Bronchial epithelial cell (primary cell): ENCODE data around the gene NFS1. TPM values are rescaled to one million over a fixed set of nuclear protein-coding genes. Genes with fewer than 3 reads are reported as not detected.
"Not testable (repeated sequence)": the region's sequence is repeated elsewhere in the genome, so short reads cannot be mapped to it uniquely, and the experiment has no call there.

Source experiments
- DNase-seq: peaks from one replicate; pipeline ENCODE4 v3.0.0-alpha.2; 2010; ENCODE audit warnings: low read depth
- FAIRE-seq: peaks from 2 replicates; lab custom pipeline; 2011; peaks lifted over from hg19 to GRCh38; lab: Jason Lieb, UNC
- H3K27me3 ChIP-seq: 2 replicates; pipeline ENCODE4 v1.5.1; 2011; ENCODE audit warnings: low read length; ENCODE audit not compliant: control insufficient read depth, insufficient read depth
- H3K36me3 ChIP-seq: 2 replicates; pipeline ENCODE4 v1.5.1; 2011; ENCODE audit warnings: low read length; ENCODE audit not compliant: control insufficient read depth, insufficient read depth
- H3K4me3 ChIP-seq: 2 replicates; pipeline ENCODE4 v1.5.1; 2011; ENCODE audit warnings: mild to moderate bottlenecking, low read depth, low read length, control low read depth
- total RNA-seq: library from RNA; depleted of rRNA; stranded (reverse); fragments of >200 nt; gene quantifications from 2 replicates; pipeline ENCODE4 v1.2.1, GENCODE V29; 2014
- TF ChIP-seq, protein P1 (sequence below): IDR thresholded peaks from 2 replicates; pipeline ENCODE4 v1.5.1; 2011; ENCODE audit warnings: mild to moderate bottlenecking, moderate library complexity, low read length, control low read depth, inconsistent platforms; ENCODE audit not compliant: insufficient read depth, severe bottlenecking

The NFS1 gene
- total RNA-seq, 1 donor from 2014 or later = 15.5 TPM

DNA sequence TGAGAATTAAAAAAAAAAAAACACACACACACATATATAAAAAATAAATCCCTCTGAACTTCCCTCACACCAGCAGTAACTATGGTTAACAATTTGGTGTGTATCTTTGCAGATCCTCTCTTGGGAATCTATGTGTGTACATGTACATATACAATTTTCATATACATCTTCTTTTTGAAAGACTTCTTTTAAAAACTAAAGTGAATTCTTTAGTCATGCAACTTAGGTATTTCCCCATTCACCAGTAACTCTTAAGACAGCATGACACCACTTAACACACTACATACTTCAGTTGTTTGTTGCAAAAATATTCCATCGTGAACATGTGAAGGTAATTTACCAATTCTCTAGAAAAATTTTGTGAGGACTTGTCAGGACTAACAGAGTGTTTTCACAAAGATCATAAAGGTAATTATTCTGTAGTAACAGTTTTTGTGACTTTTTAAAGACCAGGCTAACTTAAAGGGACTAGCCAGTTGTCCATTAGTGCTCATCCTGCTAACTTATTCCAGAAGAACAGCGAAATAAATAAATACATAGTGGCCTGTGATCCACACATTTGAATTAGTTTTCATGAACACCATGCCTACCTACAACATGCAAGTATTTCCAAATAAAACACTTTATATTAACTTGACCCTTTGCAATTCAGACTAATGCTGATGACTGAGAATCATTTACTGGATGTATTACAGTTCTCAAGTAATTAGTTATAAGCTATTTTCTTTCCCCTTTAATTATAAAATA lies 30.9 kb upstream of the NFS1 start:
- Histone ChIP-seq H3K4me3 (no peak overlapping the region), H3K36me3 (peaks cover 33% of the 10 kb centered on the region), H3K27me3 (no peaks in the 10 kb centered on the region)
- FAIRE-seq = no peak
- TF ChIP-seq, protein P1, sequence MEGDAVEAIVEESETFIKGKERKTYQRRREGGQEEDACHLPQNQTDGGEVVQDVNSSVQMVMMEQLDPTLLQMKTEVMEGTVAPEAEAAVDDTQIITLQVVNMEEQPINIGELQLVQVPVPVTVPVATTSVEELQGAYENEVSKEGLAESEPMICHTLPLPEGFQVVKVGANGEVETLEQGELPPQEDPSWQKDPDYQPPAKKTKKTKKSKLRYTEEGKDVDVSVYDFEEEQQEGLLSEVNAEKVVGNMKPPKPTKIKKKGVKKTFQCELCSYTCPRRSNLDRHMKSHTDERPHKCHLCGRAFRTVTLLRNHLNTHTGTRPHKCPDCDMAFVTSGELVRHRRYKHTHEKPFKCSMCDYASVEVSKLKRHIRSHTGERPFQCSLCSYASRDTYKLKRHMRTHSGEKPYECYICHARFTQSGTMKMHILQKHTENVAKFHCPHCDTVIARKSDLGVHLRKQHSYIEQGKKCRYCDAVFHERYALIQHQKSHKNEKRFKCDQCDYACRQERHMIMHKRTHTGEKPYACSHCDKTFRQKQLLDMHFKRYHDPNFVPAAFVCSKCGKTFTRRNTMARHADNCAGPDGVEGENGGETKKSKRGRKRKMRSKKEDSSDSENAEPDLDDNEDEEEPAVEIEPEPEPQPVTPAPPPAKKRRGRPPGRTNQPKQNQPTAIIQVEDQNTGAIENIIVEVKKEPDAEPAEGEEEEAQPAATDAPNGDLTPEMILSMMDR = no peak
- no peak for DNase-seq

DNA sequence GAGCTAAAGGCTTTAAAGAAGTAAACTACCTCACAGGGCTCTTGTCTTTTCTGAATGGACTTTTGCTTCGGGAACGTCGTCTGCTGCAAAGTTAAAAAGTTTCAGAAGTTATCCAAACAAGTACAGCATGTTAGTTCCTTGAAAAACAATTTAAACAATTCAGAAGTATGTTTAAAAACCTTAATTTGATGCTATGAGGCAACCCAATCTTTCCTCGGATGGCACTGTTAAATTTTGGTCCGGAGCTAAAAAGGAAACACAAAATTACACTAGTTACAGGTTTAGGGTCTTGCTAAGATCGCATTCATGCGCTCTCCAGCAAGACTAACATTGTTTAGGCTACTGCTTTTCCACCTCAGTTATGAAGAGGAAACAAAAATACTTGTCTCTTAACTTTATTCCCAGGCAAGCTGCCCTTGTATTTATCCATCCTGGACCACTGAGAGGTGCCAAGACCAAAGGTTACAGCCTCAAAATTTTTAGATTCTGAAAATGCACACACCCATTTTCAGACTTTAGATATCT lies 30.2 kb upstream of the NFS1 start:
- FAIRE-seq (no peak), DNase-seq (no peak)
- H3K27me3 ChIP-seq = no peaks in the 10 kb centered on the region
- peaks cover 33% of the 10 kb centered on the region for H3K36me3 ChIP-seq
- TF ChIP-seq, protein P1 = no peak
- H3K4me3 ChIP-seq = no peak overlapping the region

DNA sequence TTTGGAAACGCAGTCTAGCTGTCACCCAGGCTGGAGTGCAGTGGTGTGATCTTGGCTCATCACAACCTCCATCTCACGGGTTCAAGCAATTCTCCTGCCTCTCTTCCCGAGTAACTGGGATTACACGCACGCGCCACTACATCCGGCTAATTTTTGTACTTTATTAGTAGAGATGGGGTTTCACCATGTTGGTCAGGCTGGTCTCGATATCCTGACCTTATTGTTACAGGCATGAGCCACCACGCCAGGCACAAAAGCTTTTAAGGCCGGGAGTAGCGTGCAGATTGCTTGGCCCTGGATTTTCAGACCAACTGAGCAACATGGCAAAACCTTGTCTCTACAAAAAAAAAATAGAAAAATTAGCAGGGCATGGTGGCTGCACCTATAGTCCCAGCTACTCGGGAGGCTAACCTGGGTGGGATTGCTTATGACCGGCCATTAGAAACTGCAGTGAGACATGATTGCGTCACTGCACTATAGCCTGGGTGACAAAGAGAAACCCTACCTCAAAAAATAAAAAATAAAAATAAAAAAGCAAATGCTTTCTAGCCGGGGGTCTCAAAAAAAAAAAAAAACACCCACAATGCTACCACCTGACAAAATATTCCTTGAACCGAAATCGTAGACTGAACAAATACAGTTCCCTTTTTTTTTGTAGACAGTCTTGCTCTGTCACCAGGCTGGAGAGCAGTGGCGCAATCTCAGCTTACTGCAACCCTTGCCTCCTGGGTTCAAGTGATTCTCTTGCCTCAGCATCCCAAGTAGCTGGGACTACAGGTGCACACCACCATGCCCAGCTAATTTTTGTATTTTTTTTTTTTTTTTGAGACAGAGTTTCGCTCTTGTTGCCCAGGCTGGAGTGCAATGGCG lies 27.9 kb upstream of the NFS1 start:
- no peak for FAIRE-seq

DNA sequence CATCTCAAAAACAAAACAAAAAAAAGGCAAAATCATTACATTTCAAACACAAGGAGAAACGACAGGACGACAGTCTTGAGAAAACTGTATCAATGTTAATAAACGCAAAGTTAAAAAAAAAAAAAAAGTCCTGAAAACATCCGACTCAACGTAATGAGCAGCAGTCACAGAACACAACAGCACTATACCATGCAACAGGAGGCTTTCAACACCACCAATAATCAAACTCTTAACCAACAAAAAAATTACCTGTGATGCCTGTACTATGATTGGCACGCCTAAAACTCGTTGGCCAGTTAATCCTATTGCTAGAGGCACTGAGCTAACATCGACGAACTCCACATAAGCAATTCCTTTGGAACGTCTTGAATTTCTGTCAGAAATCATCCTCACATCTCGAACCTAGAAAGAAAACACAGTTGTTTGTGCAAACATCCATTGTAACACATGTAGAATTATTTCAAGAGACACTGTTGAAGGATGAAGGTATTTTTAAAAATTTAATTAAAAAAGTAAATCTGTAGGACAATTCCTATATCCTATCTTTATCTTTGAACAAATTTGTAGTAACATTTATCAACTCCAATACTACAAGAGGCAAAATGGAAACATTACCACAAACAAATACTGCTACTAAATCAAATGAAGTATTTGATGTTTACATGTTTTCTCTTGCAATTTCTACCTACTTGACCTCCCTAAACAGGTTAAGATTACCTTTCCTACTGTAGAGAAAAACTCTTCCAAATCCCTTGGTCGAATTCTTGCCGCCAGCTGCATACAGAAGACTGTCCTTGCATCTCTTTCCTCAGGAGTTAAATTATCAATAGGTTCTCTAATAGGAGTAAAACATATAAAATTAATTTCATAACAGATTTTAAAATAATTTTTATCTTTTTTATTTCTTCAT lies 25.4 kb upstream of the NFS1 start:
- Histone ChIP-seq H3K27me3 (no peaks in the 10 kb centered on the region), H3K36me3 (peaks cover 41% of the 10 kb centered on the region), H3K4me3 (no peak overlapping the region)
- DNase-seq = no peak
- TF ChIP-seq, protein P1 = no peak
- no peak for FAIRE-seq

More for the DNA sequence above, 27.9 kb upstream of the NFS1 start:
- no peak for DNase-seq
- Histone ChIP-seq H3K4me3 (no peak overlapping the region), H3K36me3 (peaks cover 36% of the 10 kb centered on the region), H3K27me3 (no peaks in the 10 kb centered on the region)
- TF ChIP-seq, protein P1 = no peak

DNA sequence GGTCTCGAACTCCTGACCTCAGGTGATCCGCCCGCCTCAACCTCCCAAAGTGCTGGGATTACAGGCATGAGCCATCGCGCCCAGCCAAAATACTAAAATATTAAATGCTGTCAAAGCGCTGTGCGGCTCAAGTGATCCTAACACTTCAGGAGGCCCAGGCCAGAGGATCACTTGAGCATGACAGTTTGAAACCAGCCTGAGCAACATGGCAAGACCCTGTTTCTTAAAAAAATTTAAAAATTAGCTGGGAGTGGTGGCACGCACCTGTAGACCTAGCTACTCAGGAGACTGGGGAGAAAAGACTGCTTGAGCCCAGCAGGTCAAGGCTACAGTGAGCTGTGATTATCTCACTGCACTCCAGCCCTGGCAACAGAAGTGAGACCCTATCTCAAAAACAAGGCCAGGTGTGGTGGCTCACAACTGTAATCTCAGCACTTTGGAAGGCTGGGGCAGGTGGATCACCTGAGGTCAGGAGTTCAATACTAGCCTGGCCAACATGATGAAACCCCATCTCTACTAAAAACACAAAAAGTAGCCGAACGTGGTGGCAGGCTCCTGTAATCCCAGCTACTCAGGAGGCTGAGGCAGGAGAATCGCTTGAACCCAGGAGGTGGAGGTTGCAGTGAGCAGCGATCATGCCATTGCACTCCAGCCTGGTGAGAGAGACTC lies 24.6 kb upstream of the NFS1 start:
- not testable (repeated sequence) for DNase-seq

DNA sequence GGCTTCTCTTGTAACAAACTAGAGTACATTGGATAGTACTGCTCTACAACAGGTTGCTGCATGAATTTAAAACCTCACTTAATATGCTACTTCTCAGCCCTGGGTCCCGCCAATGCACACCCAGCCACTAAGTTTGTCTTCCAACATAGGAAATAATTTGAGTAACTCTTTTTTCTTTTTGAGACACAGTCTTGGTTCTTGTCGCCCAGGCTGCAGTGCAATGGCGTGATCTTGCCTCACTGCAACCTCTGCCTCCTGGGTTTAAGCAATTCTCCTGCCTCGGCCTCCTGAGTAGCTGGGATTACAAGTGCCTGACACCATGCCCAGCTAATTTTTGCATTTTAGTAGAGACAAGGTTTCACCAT lies 24.1 kb upstream of the NFS1 start:
- not testable (repeated sequence) for H3K4me3 ChIP-seq, DNase-seq, H3K27me3 ChIP-seq, FAIRE-seq
- H3K36me3 ChIP-seq = peaks cover 38% of the 10 kb centered on the region

More for the DNA sequence above, 24.6 kb upstream of the NFS1 start:
- H3K27me3 ChIP-seq, H3K4me3 ChIP-seq, FAIRE-seq: not testable (repeated sequence)
- peaks cover 41% of the 10 kb centered on the region for H3K36me3 ChIP-seq
